Ovary (tissue), 9 donors: ENCODE measurements around the gene ALCAM. TPM values are rescaled to one million over a fixed set of nuclear protein-coding genes. Genes with fewer than 3 reads are reported as not detected.

Experiments used
- DNase-seq, 5 donors: peaks; one replicate each; pipeline ENCODE4 v3.0.0-alpha.2; 2019 to 2020
- H3K27ac ChIP-seq, 2 donors: fragments of 200-600 bp; one replicate each; pipeline versions ENCODE4 v1.5.1 to v1.8.0; 2019 to 2022
- H3K27me3 ChIP-seq: fragments of 200-600 bp; one replicate; pipeline ENCODE4 v1.8.0; 2022
- H3K36me3 ChIP-seq: fragments of 200-600 bp; sonication (generic); one replicate; pipeline ENCODE4 v1.5.1; 2019
- H3K4me1 ChIP-seq: one replicate; pipeline ENCODE4 v1.8.1; 2013; ENCODE audit warnings: mild to moderate bottlenecking, moderate library complexity; ENCODE audit not compliant: insufficient read depth
- H3K4me3 ChIP-seq: fragments of 200-600 bp; sonication (generic); one replicate; pipeline ENCODE4 v1.5.1; 2017
- H3K9me3 ChIP-seq, 2 donors: fragments of 200-600 bp in 1 of 2; sonication (generic) in 1 of 2; one replicate each; pipeline versions ENCODE4 v1.5.1 to v1.8.1; 2013 to 2019; ENCODE audit warnings: mild to moderate bottlenecking in 1 of 2, moderate library complexity in 1 of 2
- CTCF ChIP-seq, 3 donors: fragments of 450-650 bp in 2 of 3; fragments of 200-600 bp in 1 of 3; IDR thresholded peaks; one replicate each; pipeline versions ENCODE4 v1.5.1 to v1.8.0; 2016 to 2022; ENCODE audit warnings: antibody characterized with exemption in 3 of 3, mild to moderate bottlenecking in 1 of 3
- EP300 ChIP-seq: sonication (generic); formaldehyde crosslinking; IDR thresholded peaks from one replicate; pipeline ENCODE4 v1.6.1; 2017; ENCODE audit warnings: antibody characterized with exemption
- POLR2A ChIP-seq: fragments of 450-650 bp; IDR thresholded peaks from one replicate; pipeline ENCODE4 v1.6.1; 2017; ENCODE audit warnings: antibody characterized with exemption, mild to moderate bottlenecking, moderate library complexity
- whole genome bisulfite sequencing, 3 donors: extraction: QIAGEN DNeasy Blood & Tissue Kit in 1 of 3; methylation state at CpG; one replicate each; pipeline versions ENCODE4 v1.1.5 to v1.1.7; 2013 to 2017; 5-methylcytosine and 5-hydroxymethylcytosine counted together
- intact Hi-C, 4 donors: fragments of 100-400 bp; cut with DNase I; formaldehyde crosslinking; loops; one replicate each; pipeline versions ENCODE4 v1.11.0 to v1.15.1; 2022 to 2023
- polyA plus RNA-seq, 2 donors: library from polyadenylated mRNA; stranded (reverse); fragments of 200-250 nt in 1 of 2; fragments of 350-450 nt in 1 of 2; fragmentation: Illumina TruSeq in 1 of 2; extraction: RNeasy Lipid Tissue Mini Kit (QIAGEN cat#74804) in 1 of 2; gene quantifications; one replicate each; pipeline ENCODE4 v1.2.3, GENCODE V29; 2013 to 2014
- total RNA-seq, 7 donors: library from RNA; depleted of rRNA in 2 of 7; stranded (reverse); fragments of >200 nt in 2 of 7; fragmentation: NEBNext Ultra II Directional in 3 of 7; extraction: Animal tissue kit (Norgen Biotek cat#: 25700) in 3 of 7; gene quantifications; one replicate each; pipeline versions ENCODE4 v1.1.0 to v1.2.4, GENCODE V29; 2016 to 2023
- donor health status: DM: no; HTN: no; CAD: no; lungs with moderate emphysema.
- donor health status: DM: no; HTN: no; CAD: no.
- donor health status: Bipolar disorder and iron deficiency.
- donor health status: DM: yes; HTN: yes; CAD: no.
- donor health status: DM: no; HTN: no; CAD: no.
- donor health status: DM: yes; HTN: yes; CAD: no.

ALCAM gene
- total and polyA plus RNA-seq, 9 donors = 25.0 to 279 (median 52.1) TPM

DNA sequence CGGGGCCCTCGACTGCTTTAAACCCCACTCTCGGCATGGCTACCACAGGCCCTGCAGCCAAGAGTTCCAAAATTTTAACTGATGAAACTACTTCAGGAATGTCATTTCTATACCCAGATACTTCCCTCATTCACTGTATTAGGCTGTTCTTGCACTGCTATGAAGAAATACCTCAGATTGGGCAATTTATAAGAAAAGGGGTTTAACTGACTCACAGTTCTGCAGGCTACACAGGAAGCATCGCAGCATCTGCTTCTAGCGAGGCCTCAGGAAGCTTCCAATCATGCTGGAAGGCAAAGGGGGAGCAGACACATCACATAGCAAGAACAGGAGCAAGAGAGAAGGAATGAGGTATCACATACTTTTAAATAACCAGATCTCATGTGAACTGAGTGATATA is 21.6 kb upstream of the ALCAM start:
- H3K36me3 ChIP-seq = no peaks in the 10 kb centered on the region
- H3K27me3 ChIP-seq = no peaks in the 10 kb centered on the region
- H3K9me3 ChIP-seq = no peaks in the 10 kb centered on the region
- H3K4me1 ChIP-seq = no peaks in the 10 kb centered on the region
- no peak overlapping the region for H3K27ac ChIP-seq
- intact Hi-C loops = no loop called here
- TF ChIP-seq CTCF (IDR thresholded peaks at IDR 0.05) (no peak), POLR2A (no peak), EP300 (no peak)
- no peak for DNase-seq
- WGBS, 3 donors = 93 to 95% (median 93%) methylated on average over 5 of the region's 5 CpGs
- H3K4me3 ChIP-seq = no peak overlapping the region

GRCh38 chr3:105347625-105348302 is 18.9 kb upstream of the ALCAM start:
- Histone ChIP-seq H3K27me3 (no peaks in the 10 kb centered on the region), H3K4me1 (no peaks in the 10 kb centered on the region), H3K27ac (no peak overlapping the region), H3K4me3 (no peak overlapping the region), H3K9me3 (no peaks in the 10 kb centered on the region), H3K36me3 (no peaks in the 10 kb centered on the region)
- intact Hi-C loops = no loop called here
- TF ChIP-seq POLR2A (no peak), CTCF (IDR thresholded peaks at IDR 0.05) (no peak), EP300 (no peak)
- DNase-seq = no peak
- 90 to 98% (median 96%) methylated on average over 3 of the region's 3 CpGs for WGBS, 3 donors

GRCh38 chr3:105348307-105348706 is 18.4 kb upstream of the ALCAM start:
- intact Hi-C loops = no loop called here
- no peak overlapping the region for H3K4me3 ChIP-seq
- TF ChIP-seq CTCF (IDR thresholded peaks at IDR 0.05) (no peak), POLR2A (no peak), EP300 (no peak)
- H3K36me3 ChIP-seq = no peaks in the 10 kb centered on the region
- H3K4me1 ChIP-seq = no peaks in the 10 kb centered on the region
- H3K9me3 ChIP-seq = no peaks in the 10 kb centered on the region
- no peak for DNase-seq
- WGBS, 3 donors = 54 to 65% (median 58%) methylated on average over 1 of the region's 1 CpG
- H3K27me3 ChIP-seq = no peaks in the 10 kb centered on the region
- no peak overlapping the region for H3K27ac ChIP-seq

- intact Hi-C loops = no loop called here
- 70 to 88% (median 74%) methylated on average over 2 of the region's 2 CpGs for WGBS, 3 donors
Observed at GRCh38 chr3:105349684-105350387, 16.9 kb upstream of the ALCAM start.

More at GRCh38 chr3:105349684-105350387, 16.9 kb upstream of the ALCAM start:
- Histone ChIP-seq H3K4me1 (no peaks in the 10 kb centered on the region), H3K27ac (no peak overlapping the region), H3K9me3 (peaks cover 0 to 5% of the 10 kb centered on the region in 2 donors), H3K27me3 (no peaks in the 10 kb centered on the region), H3K36me3 (no peaks in the 10 kb centered on the region), H3K4me3 (no peak overlapping the region)
- no peak for TF ChIP-seq EP300
- TF ChIP-seq CTCF (IDR thresholded peaks at IDR 0.05) = no peak
- TF ChIP-seq POLR2A = no peak
- no peak for DNase-seq
